Measurements from ENCODE around the gene LCE2D. TPM values are rescaled to one million over a fixed set of nuclear protein-coding genes. Genes with fewer than 3 reads are reported as not detected.
"Not testable (repeated sequence)": the region's sequence is repeated elsewhere in the genome, so short reads cannot be mapped to it uniquely, and the experiment has no call there.

The LCE2D gene
- total and polyA plus RNA-seq, 4 donors: not detected

- Histone ChIP-seq H3K27ac (ENCODE audit: low read depth, low read length) (no peak overlapping the region), H3K27me3 (ENCODE audit: control insufficient read depth, insufficient read depth, low read length) (no peaks in the 10 kb centered on the region), H3K36me3 (ENCODE audit: control insufficient read depth, insufficient read depth, low read length) (no peaks in the 10 kb centered on the region), H3K4me3 (ENCODE audit: low read depth, low read length) (no peak overlapping the region), H3K4me1 (ENCODE audit: control insufficient read depth, insufficient read depth, low read length) (no peaks in the 10 kb centered on the region), H3K9me3 (ENCODE audit: control insufficient read depth, insufficient read depth, low read length) (no peaks in the 10 kb centered on the region)
- no peak for DNase-seq (ENCODE audit: low read depth in 4 of 6, low spot score in 6 of 6)
These were observed 16.5 kb upstream of the LCE2D start for GRCh38 chr1:152646656-152647055.

- H3K27ac ChIP-seq (ENCODE audit: low read depth, low read length): no peak overlapping the region
- H3K27me3 ChIP-seq (ENCODE audit: control insufficient read depth, insufficient read depth, low read length): no peaks in the 10 kb centered on the region
- H3K4me1 ChIP-seq (ENCODE audit: control insufficient read depth, insufficient read depth, low read length): no peaks in the 10 kb centered on the region
- 53% methylated on average over 2 of the region's 10 CpGs for WGBS (ENCODE audit: insufficient coverage)
- no peaks in the 10 kb centered on the region for H3K36me3 ChIP-seq (ENCODE audit: control insufficient read depth, insufficient read depth, low read length)
- no peak overlapping the region for H3K4me3 ChIP-seq (ENCODE audit: low read depth, low read length)
- H3K9me3 ChIP-seq (ENCODE audit: control insufficient read depth, insufficient read depth, low read length): no peaks in the 10 kb centered on the region
- DNase-seq (ENCODE audit: low read depth in 4 of 6, low spot score in 6 of 6): peak; percentile 19 to 89 (median 48)
These were observed 9.1 kb upstream of the LCE2D start for GRCh38 chr1:152654110-152654509.

GRCh38 chr1:152656459-152656858 lies 6.7 kb upstream of the LCE2D start:
- H3K4me1 ChIP-seq (ENCODE audit: control insufficient read depth, insufficient read depth, low read length): no peaks in the 10 kb centered on the region
- H3K27ac ChIP-seq (ENCODE audit: low read depth, low read length): no peak overlapping the region
- DNase-seq (ENCODE audit: low read depth in 4 of 6, low spot score in 6 of 6): no peak
- H3K9me3 ChIP-seq (ENCODE audit: control insufficient read depth, insufficient read depth, low read length): no peaks in the 10 kb centered on the region
- H3K27me3 ChIP-seq (ENCODE audit: control insufficient read depth, insufficient read depth, low read length): no peaks in the 10 kb centered on the region
- no peak overlapping the region for H3K4me3 ChIP-seq (ENCODE audit: low read depth, low read length)
- H3K36me3 ChIP-seq (ENCODE audit: control insufficient read depth, insufficient read depth, low read length): no peaks in the 10 kb centered on the region
- 60% methylated on average over 1 of the region's 2 CpGs for WGBS (ENCODE audit: insufficient coverage)

- H3K27ac ChIP-seq (ENCODE audit: low read depth, low read length): no peak overlapping the region
- no peak for DNase-seq (ENCODE audit: low read depth in 4 of 6, low spot score in 6 of 6)
- no peak overlapping the region for H3K4me3 ChIP-seq (ENCODE audit: low read depth, low read length)
- no peaks in the 10 kb centered on the region for H3K36me3 ChIP-seq (ENCODE audit: control insufficient read depth, insufficient read depth, low read length)
- H3K4me1 ChIP-seq (ENCODE audit: control insufficient read depth, insufficient read depth, low read length): no peaks in the 10 kb centered on the region
- H3K9me3 ChIP-seq (ENCODE audit: control insufficient read depth, insufficient read depth, low read length): no peaks in the 10 kb centered on the region
- 75% methylated on average over 2 of the region's 4 CpGs for WGBS (ENCODE audit: insufficient coverage)
- no peaks in the 10 kb centered on the region for H3K27me3 ChIP-seq (ENCODE audit: control insufficient read depth, insufficient read depth, low read length)
These were observed 5.5 kb upstream of the LCE2D start for GRCh38 chr1:152657677-152658076.

GRCh38 chr1:152658649-152659048 lies 4.5 kb upstream of the LCE2D start:
- Histone ChIP-seq H3K27ac (ENCODE audit: low read depth, low read length) (no peak overlapping the region), H3K36me3 (ENCODE audit: control insufficient read depth, insufficient read depth, low read length) (no peaks in the 10 kb centered on the region), H3K9me3 (ENCODE audit: control insufficient read depth, insufficient read depth, low read length) (no peaks in the 10 kb centered on the region), H3K4me3 (ENCODE audit: low read depth, low read length) (no peak overlapping the region), H3K27me3 (ENCODE audit: control insufficient read depth, insufficient read depth, low read length) (no peaks in the 10 kb centered on the region), H3K4me1 (ENCODE audit: control insufficient read depth, insufficient read depth, low read length) (no peaks in the 10 kb centered on the region)
- WGBS (ENCODE audit: insufficient coverage): 98% methylated on average over 3 of the region's 3 CpGs
- DNase-seq (ENCODE audit: low read depth in 4 of 6, low spot score in 6 of 6): no peak

- H3K27me3 ChIP-seq (ENCODE audit: control insufficient read depth, insufficient read depth, low read length); H3K27ac ChIP-seq (ENCODE audit: low read depth, low read length); H3K36me3 ChIP-seq (ENCODE audit: control insufficient read depth, insufficient read depth, low read length); DNase-seq (ENCODE audit: low read depth in 4 of 6, low spot score in 6 of 6); H3K4me1 ChIP-seq (ENCODE audit: control insufficient read depth, insufficient read depth, low read length); H3K4me3 ChIP-seq (ENCODE audit: low read depth, low read length); H3K9me3 ChIP-seq (ENCODE audit: control insufficient read depth, insufficient read depth, low read length): not testable (repeated sequence)
- WGBS (ENCODE audit: insufficient coverage): no CpG with 5 or more reads among the region's 1 CpG
These were observed 3.0 kb downstream of the LCE2D start for GRCh38 chr1:152666171-152666570.

- peak in 1 of 6 donors; percentile 14 for DNase-seq (ENCODE audit: low read depth in 4 of 6, low spot score in 6 of 6)
- 67% methylated on average over 5 of the region's 5 CpGs for WGBS (ENCODE audit: insufficient coverage)
- H3K4me3 ChIP-seq (ENCODE audit: low read depth, low read length): no peak overlapping the region
- H3K4me1 ChIP-seq (ENCODE audit: control insufficient read depth, insufficient read depth, low read length): no peaks in the 10 kb centered on the region
- H3K27ac ChIP-seq (ENCODE audit: low read depth, low read length): no peak overlapping the region
- H3K27me3 ChIP-seq (ENCODE audit: control insufficient read depth, insufficient read depth, low read length): no peaks in the 10 kb centered on the region
- H3K36me3 ChIP-seq (ENCODE audit: control insufficient read depth, insufficient read depth, low read length): no peaks in the 10 kb centered on the region
- no peaks in the 10 kb centered on the region for H3K9me3 ChIP-seq (ENCODE audit: control insufficient read depth, insufficient read depth, low read length)
These were observed 4.5 kb downstream of the LCE2D start for GRCh38 chr1:152667648-152668047.

GRCh38 chr1:152673016-152673415 lies 9.8 kb downstream of the LCE2D start:
- DNase-seq (ENCODE audit: low read depth in 4 of 6, low spot score in 6 of 6): no peak
- no peaks in the 10 kb centered on the region for H3K36me3 ChIP-seq (ENCODE audit: control insufficient read depth, insufficient read depth, low read length)
- no peaks in the 10 kb centered on the region for H3K9me3 ChIP-seq (ENCODE audit: control insufficient read depth, insufficient read depth, low read length)
- WGBS (ENCODE audit: insufficient coverage): 75% methylated on average over 1 of the region's 2 CpGs
- H3K27ac ChIP-seq (ENCODE audit: low read depth, low read length): no peak overlapping the region
- H3K27me3 ChIP-seq (ENCODE audit: control insufficient read depth, insufficient read depth, low read length): no peaks in the 10 kb centered on the region
- H3K4me3 ChIP-seq (ENCODE audit: low read depth, low read length): no peak overlapping the region
- H3K4me1 ChIP-seq (ENCODE audit: control insufficient read depth, insufficient read depth, low read length): no peaks in the 10 kb centered on the region

GRCh38 chr1:152674983-152675382 lies 11.8 kb downstream of the LCE2D start, which contains the start of gene LCE2C:
Gene LCE2C (plus strand): TSS chr1:152675279. CDS start chr1:152676016, 737 bp downstream.
- DNase-seq (ENCODE audit: low read depth in 4 of 6, low spot score in 6 of 6); H3K4me3 ChIP-seq (ENCODE audit: low read depth, low read length); H3K36me3 ChIP-seq (ENCODE audit: control insufficient read depth, insufficient read depth, low read length); H3K27me3 ChIP-seq (ENCODE audit: control insufficient read depth, insufficient read depth, low read length); H3K9me3 ChIP-seq (ENCODE audit: control insufficient read depth, insufficient read depth, low read length); H3K4me1 ChIP-seq (ENCODE audit: control insufficient read depth, insufficient read depth, low read length); H3K27ac ChIP-seq (ENCODE audit: low read depth, low read length): not testable (repeated sequence)
- WGBS (ENCODE audit: insufficient coverage): no CpG with 5 or more reads among the region's 3 CpGs

- no peaks in the 10 kb centered on the region for H3K36me3 ChIP-seq (ENCODE audit: control insufficient read depth, insufficient read depth, low read length)
- WGBS (ENCODE audit: insufficient coverage): 84% methylated on average over 5 of the region's 6 CpGs
- DNase-seq (ENCODE audit: low read depth in 4 of 6, low spot score in 6 of 6): peak in 1 of 6 donors; percentile 3
These were observed 16.3 kb downstream of the LCE2D start for GRCh38 chr1:152679459-152679858.

More at GRCh38 chr1:152679459-152679858, 16.3 kb downstream of the LCE2D start:
- peaks cover 4% of the 10 kb centered on the region for H3K4me1 ChIP-seq (ENCODE audit: control insufficient read depth, insufficient read depth, low read length)
- no peak overlapping the region for H3K4me3 ChIP-seq (ENCODE audit: low read depth, low read length)
- H3K9me3 ChIP-seq (ENCODE audit: control insufficient read depth, insufficient read depth, low read length): no peaks in the 10 kb centered on the region
- H3K27ac ChIP-seq (ENCODE audit: low read depth, low read length): no peak overlapping the region
- no peaks in the 10 kb centered on the region for H3K27me3 ChIP-seq (ENCODE audit: control insufficient read depth, insufficient read depth, low read length)
